NCI-H2107 treated with DMSO at 0.1 percent for 48 hours (cell line): ENCODE results near the gene CBLN3.

Experiments used
- DNase-seq: peaks from one replicate; lab custom pipeline; 2025; ENCODE audit not compliant: unreplicated experiment; lab: John Stamatoyannopoulos, UW

Gene CBLN3

GRCh38 chr14:24385524-24385923 is 43.9 kb downstream of the CBLN3 start:
- no peak for DNase-seq

- DNase-seq = no peak
These were observed 45.3 kb downstream of the CBLN3 start for GRCh38 chr14:24384169-24384568.

GRCh38 chr14:24382064-24382371 is 47.5 kb downstream of the CBLN3 start:
- no peak for DNase-seq

GRCh38 chr14:24381363-24382063 is 48.0 kb downstream of the CBLN3 start:
- DNase-seq = no peak

GRCh38 chr14:24379907-24380730 is 49.3 kb downstream of the CBLN3 start:
- DNase-seq = no peak

- DNase-seq = no peak
These were observed 50.2 kb downstream of the CBLN3 start for GRCh38 chr14:24378981-24379906.

- no peak for DNase-seq
These were observed 51.1 kb downstream of the CBLN3 start for GRCh38 chr14:24378327-24378726.

- DNase-seq = no peak
These were observed 51.8 kb downstream of the CBLN3 start for GRCh38 chr14:24377657-24378056.

- DNase-seq = no peak
These were observed 52.3 kb downstream of the CBLN3 start for GRCh38 chr14:24377126-24377525.
